Central memory CD8-positive, alpha-beta T cell (primary cell): ENCODE measurements around the gene GJB2.

Experiments
- ATAC-seq: fragments of 150-1000 bp; cut with Tn5 transposase; replicated peaks from 2 replicates; pipeline ENCODE4 v1.10.0; 2022; ENCODE audit warnings: mild to moderate bottlenecking, moderate FRiP score, moderate number of reproducible peaks; ENCODE audit not compliant: poor library complexity, severe bottlenecking; ENCODE audit errors: extremely low read depth
- DNase-seq, 2 donors: peaks; one replicate each; pipeline ENCODE4 v3.0.0; 2021; ENCODE audit warnings: low spot score in 2 of 2
- H3K27ac Mint-ChIP-seq: one replicate; pipeline ENCODE4 v1.8.0; 2022; ENCODE audit warnings: low read depth, mild to moderate bottlenecking, moderate library complexity, mixed read lengths
- H3K27me3 Mint-ChIP-seq: one replicate; pipeline ENCODE4 v1.8.0; 2022; ENCODE audit warnings: mixed read lengths
- H3K36me3 Mint-ChIP-seq: one replicate; pipeline ENCODE4 v1.8.0; 2022; ENCODE audit warnings: mild to moderate bottlenecking, moderate library complexity, mixed read lengths; ENCODE audit not compliant: insufficient read depth
- H3K4me1 Mint-ChIP-seq: one replicate; pipeline ENCODE4 v1.8.0; 2022; ENCODE audit warnings: mixed read lengths
- H3K4me3 Mint-ChIP-seq: one replicate; pipeline ENCODE4 v1.8.0; 2022; ENCODE audit warnings: mild to moderate bottlenecking, moderate library complexity, mixed read lengths
- H3K9me3 Mint-ChIP-seq: one replicate; pipeline ENCODE4 v1.8.0; 2022; ENCODE audit warnings: mixed read lengths

The GJB2 gene

GRCh38 chr13:20173116-20173746 lies 19.5 kb downstream of the GJB2 start:
- Mint-ChIP-seq H3K27me3 (peaks cover 97% of the 10 kb centered on the region), H3K27ac (no peak overlapping the region)
- no peak for ATAC-seq

GRCh38 chr13:20171364-20171763 lies 21.4 kb downstream of the GJB2 start:
- Mint-ChIP-seq H3K4me3 (no peak overlapping the region), H3K27ac (no peak overlapping the region), H3K27me3 (peaks cover 97% of the 10 kb centered on the region), H3K36me3 (no peaks in the 10 kb centered on the region), H3K9me3 (no peaks in the 10 kb centered on the region), H3K4me1 (no peaks in the 10 kb centered on the region)
- no peak for ATAC-seq
- no peak for DNase-seq

More at GRCh38 chr13:20173116-20173746, 19.5 kb downstream of the GJB2 start:
- H3K4me3 Mint-ChIP-seq: no peak overlapping the region
- no peak for DNase-seq
- H3K9me3 Mint-ChIP-seq: no peaks in the 10 kb centered on the region
- H3K4me1 Mint-ChIP-seq: no peaks in the 10 kb centered on the region
- H3K36me3 Mint-ChIP-seq: no peaks in the 10 kb centered on the region

- H3K4me3 Mint-ChIP-seq: no peak overlapping the region
- no peaks in the 10 kb centered on the region for H3K36me3 Mint-ChIP-seq
- peaks cover 97% of the 10 kb centered on the region for H3K27me3 Mint-ChIP-seq
- DNase-seq (no peak), ATAC-seq (no peak)
- no peaks in the 10 kb centered on the region for H3K4me1 Mint-ChIP-seq
- H3K27ac Mint-ChIP-seq: no peak overlapping the region
- no peaks in the 10 kb centered on the region for H3K9me3 Mint-ChIP-seq
Measured at GRCh38 chr13:20170921-20171320, 21.8 kb downstream of the GJB2 start.

- no peak for ATAC-seq
- Mint-ChIP-seq H3K4me3 (no peak overlapping the region), H3K27me3 (peaks cover 88% of the 10 kb centered on the region), H3K9me3 (no peaks in the 10 kb centered on the region), H3K36me3 (no peaks in the 10 kb centered on the region), H3K27ac (no peak overlapping the region), H3K4me1 (no peaks in the 10 kb centered on the region)
- no peak for DNase-seq
Measured at GRCh38 chr13:20168396-20168795, 24.3 kb downstream of the GJB2 start.

GRCh38 chr13:20165417-20166257 lies 27.1 kb downstream of the GJB2 start:
- Mint-ChIP-seq H3K4me1 (no peaks in the 10 kb centered on the region), H3K4me3 (no peak overlapping the region), H3K9me3 (no peaks in the 10 kb centered on the region), H3K27me3 (peaks cover 81% of the 10 kb centered on the region), H3K36me3 (no peaks in the 10 kb centered on the region), H3K27ac (no peak overlapping the region)
- DNase-seq (no peak), ATAC-seq (no peak)

GRCh38 chr13:20161951-20162300 lies 30.8 kb downstream of the GJB2 start:
- Mint-ChIP-seq H3K4me3 (peak overlapping the region; percentile 76), H3K27me3 (peaks cover 69% of the 10 kb centered on the region), H3K9me3 (no peaks in the 10 kb centered on the region), H3K27ac (no peak overlapping the region), H3K36me3 (no peaks in the 10 kb centered on the region), H3K4me1 (peaks cover 8% of the 10 kb centered on the region)
- ATAC-seq (no peak), DNase-seq (no peak)

GRCh38 chr13:20161275-20161950 lies 31.3 kb downstream of the GJB2 start:
- Mint-ChIP-seq H3K27ac (no peak overlapping the region), H3K27me3 (peaks cover 66% of the 10 kb centered on the region)
- DNase-seq: peak in 1 of 2 donors; percentile 16

GRCh38 chr13:20160306-20161274 lies 32.1 kb downstream of the GJB2 start, which contains the start of gene GJA3:
TSS of gene GJA3 (minus strand) at chr13:20161052. CDS start at chr13:20143288, 17,764 bp downstream.
- Mint-ChIP-seq H3K36me3 (no peaks in the 10 kb centered on the region), H3K4me3 (peak within 1 kb of the TSS; percentile 76), H3K27me3 (peaks cover 57% of the 10 kb centered on the region), H3K27ac (no peak within 1 kb of the TSS), H3K9me3 (no peaks in the 10 kb centered on the region), H3K4me1 (peaks cover 8% of the 10 kb centered on the region)
- ATAC-seq: peak; percentile 41
- no peak for DNase-seq

More at GRCh38 chr13:20161275-20161950, 31.3 kb downstream of the GJB2 start:
- peak; percentile 67 for ATAC-seq
- H3K4me1 Mint-ChIP-seq: peaks cover 8% of the 10 kb centered on the region
- H3K36me3 Mint-ChIP-seq: no peaks in the 10 kb centered on the region
- no peaks in the 10 kb centered on the region for H3K9me3 Mint-ChIP-seq
- H3K4me3 Mint-ChIP-seq: peak overlapping the region; percentile 76

GRCh38 chr13:20159646-20160305 lies 33.0 kb downstream of the GJB2 start:
- ATAC-seq (no peak), DNase-seq (no peak)
- Mint-ChIP-seq H3K9me3 (no peaks in the 10 kb centered on the region), H3K27me3 (peaks cover 58% of the 10 kb centered on the region), H3K4me1 (peaks cover 8% of the 10 kb centered on the region), H3K27ac (no peak overlapping the region), H3K4me3 (peak overlapping the region; percentile 76), H3K36me3 (no peaks in the 10 kb centered on the region)

GRCh38 chr13:20157151-20157796 lies 35.5 kb downstream of the GJB2 start:
- no peak for DNase-seq
- H3K4me3 Mint-ChIP-seq: no peak overlapping the region
- H3K4me1 Mint-ChIP-seq: peaks cover 8% of the 10 kb centered on the region
- H3K9me3 Mint-ChIP-seq: no peaks in the 10 kb centered on the region
- no peaks in the 10 kb centered on the region for H3K36me3 Mint-ChIP-seq
- H3K27me3 Mint-ChIP-seq: peaks cover 47% of the 10 kb centered on the region
- H3K27ac Mint-ChIP-seq: no peak overlapping the region
- ATAC-seq: no peak

- DNase-seq: no peak
- ATAC-seq: no peak
- H3K27ac Mint-ChIP-seq: no peak overlapping the region
- no peaks in the 10 kb centered on the region for H3K9me3 Mint-ChIP-seq
- no peaks in the 10 kb centered on the region for H3K36me3 Mint-ChIP-seq
- no peak overlapping the region for H3K4me3 Mint-ChIP-seq
- peaks cover 8% of the 10 kb centered on the region for H3K4me1 Mint-ChIP-seq
- H3K27me3 Mint-ChIP-seq: peaks cover 45% of the 10 kb centered on the region
Measured at GRCh38 chr13:20156702-20157101, 36.0 kb downstream of the GJB2 start.
